K562 (cell line): ENCODE data around the gene CTDNEP1. TPM values are rescaled to one million over a fixed set of nuclear protein-coding genes. Genes with fewer than 3 reads are reported as not detected.
A peak's percentile ranks its signal among the peaks of the same experiment; 100 is the strongest.

ENCODE experiments used
- ATAC-seq: fragments of 200-7000 bp; cut with Tn5 transposase; 3 replicates; pipeline ENCODE4 v1.9.1; 2020; ENCODE audit warnings: moderate library complexity
- BruUV-seq: library from RNA; stranded (reverse); fragments of 400-500 nt; replicated peaks from 2 replicates; lab custom pipeline; 2021; lab: Mats Ljungman, UMichigan
- CTCF ChIA-PET: fragments of 300-600 bp; formaldehyde crosslinking; extraction: SDS; loops from one replicate; lab custom pipeline; 2021; ENCODE audit warnings: low intra/inter-chr PET ratio; lab: Yijun Ruan, JAX
- POLR2A ChIA-PET: fragments of 300-600, 350-650 bp; sonication (Branson Sonifier 250); formaldehyde crosslinking; extraction: SDS; loops from one replicate; lab custom pipeline; 2021; ENCODE audit warnings: antibody characterized with exemption, inconsistent platforms; lab: Yijun Ruan, JAX
- DNase-seq, 4 experiments: peaks; one replicate each; pipeline versions ENCODE4 v3.0.0 to v3.0.0-alpha.2; 2011 to 2018; ENCODE audit warnings: low spot score in 3 of 4, mixed read lengths in 3 of 4; ENCODE audit errors: extremely low read depth in 1 of 4
- FAIRE-seq: peaks from 2 replicates; lab custom pipeline; 2011; peaks lifted over from hg19 to GRCh38; lab: Jason Lieb, UNC
- H2AFZ ChIP-seq: 2 replicates; pipeline ENCODE4 v1.6.0; 2011; ENCODE audit warnings: low read depth, low read length, control low read depth, inconsistent platforms
- H3K27ac ChIP-seq: fragments of 200-600 bp; 3 replicates; pipeline ENCODE4 v1.8.0; 2011; ENCODE audit warnings: low read depth, mild to moderate bottlenecking, control low read depth, inconsistent platforms, low read length, moderate library complexity, mixed read lengths; ENCODE audit errors: extremely low read depth
- H3K27me3 ChIP-seq, 2 experiments: fragments of 300-600 bp in 1 of 2; 2 replicates in 1 of 2; 3 replicates in 1 of 2; pipeline versions ENCODE4 v1.6.0 to v1.8.0; 2011; ENCODE audit warnings: inconsistent platforms in 2 of 2, low read length in 2 of 2, mild to moderate bottlenecking in 1 of 2, mixed read lengths in 1 of 2, moderate library complexity in 1 of 2; ENCODE audit not compliant: control insufficient read depth in 2 of 2, insufficient read depth in 2 of 2
- H3K36me3 ChIP-seq: fragments of 300-600 bp; 3 replicates; pipeline ENCODE4 v1.8.0; 2011; ENCODE audit warnings: mild to moderate bottlenecking, low read length, inconsistent platforms; ENCODE audit not compliant: control insufficient read depth, insufficient read depth
- H3K4me1 ChIP-seq, 2 experiments: fragments of 200-600 bp in 1 of 2; replicated peaks in 1 of 2; 2 replicates in 1 of 2; 3 replicates in 1 of 2; pipeline versions ENCODE4 v1.5.1 to v1.8.0; 2011; ENCODE audit warnings: inconsistent platforms in 2 of 2, low read length in 2 of 2, mild to moderate bottlenecking in 1 of 2, mixed read lengths in 1 of 2, moderate library complexity in 1 of 2; ENCODE audit not compliant: control insufficient read depth in 2 of 2, insufficient read depth in 2 of 2
- H3K4me2 ChIP-seq: 2 replicates; pipeline ENCODE4 v1.6.1; 2011; ENCODE audit warnings: low read length, control low read depth, inconsistent platforms, mixed read lengths; ENCODE audit not compliant: insufficient read depth
- H3K4me3 ChIP-seq: fragments of 200-600 bp; sonication (generic), shearing (Covaris generic); 2 replicates; pipeline ENCODE4 v1.5.1; 2016; ENCODE audit warnings: control low read depth, inconsistent platforms
- H3K79me2 ChIP-seq: fragments of 200-600 bp; 3 replicates; pipeline ENCODE4 v1.8.0; 2011; ENCODE audit warnings: low read length, inconsistent platforms; ENCODE audit not compliant: control insufficient read depth, insufficient read depth
- H3K9ac ChIP-seq, 2 experiments: 2 replicates each; pipeline versions ENCODE4 v1.6.0 to v1.6.1; 2011; ENCODE audit warnings: low read depth in 2 of 2, low read length in 2 of 2, control low read depth in 1 of 2, inconsistent platforms in 1 of 2, mild to moderate bottlenecking in 1 of 2, mixed read lengths in 1 of 2; ENCODE audit not compliant: insufficient read depth in 1 of 2
- H3K9me1 ChIP-seq: one replicate; pipeline ENCODE4 v1.6.0; 2011; ENCODE audit warnings: inconsistent platforms, mild to moderate bottlenecking, low read length, moderate library complexity; ENCODE audit not compliant: control insufficient read depth, insufficient read depth
- H3K9me3 ChIP-seq: replicated peaks from 2 replicates; pipeline ENCODE4 v1.5.1; 2011; ENCODE audit warnings: low read depth, low read length, inconsistent platforms; ENCODE audit not compliant: control insufficient read depth, insufficient read depth
- H4K20me1 ChIP-seq: replicated peaks from 2 replicates; pipeline ENCODE4 v1.6.1; 2011; ENCODE audit warnings: low read length, inconsistent platforms, mixed read lengths; ENCODE audit not compliant: control insufficient read depth, insufficient read depth
- CBFA2T3 ChIP-seq: fragments of 450-650 bp; IDR thresholded peaks from 2 replicates; pipeline ENCODE4 v1.6.1; 2017
- CLOCK ChIP-seq: fragments of 250-450 bp; sonication (Bioruptor Pico); IDR thresholded peaks from 2 replicates; pipeline ENCODE4 v1.4.0; 2020; ENCODE audit warnings: mild to moderate bottlenecking, moderate library complexity, borderline replicate concordance
- ELF2 ChIP-seq: fragments of 250-450 bp; sonication (Bioruptor Pico); IDR thresholded peaks from 2 replicates; pipeline ENCODE4 v1.5.0; 2021; ENCODE audit warnings: mild to moderate bottlenecking
- TRIM24 ChIP-seq, 2 experiments: fragments of 450-650 bp; IDR thresholded peaks; 2 replicates each; pipeline ENCODE4 v1.6.1; 2016
- TRIM25 ChIP-seq: fragments of 450-650 bp; IDR thresholded peaks from 2 replicates; pipeline ENCODE4 v1.7.0; 2016; ENCODE audit warnings: borderline replicate concordance
- ZNF507 ChIP-seq: conservative IDR thresholded peaks from 2 replicates; pipeline ENCODE4 v1.6.1; 2017; ENCODE audit warnings: missing genetic modification characterization, missing compliant biosample characterization
- ZNF764 ChIP-seq: fragments of 250-450 bp; sonication (Bioruptor Pico); IDR thresholded peaks from 2 replicates; pipeline ENCODE4 v1.4.0; 2020; ENCODE audit warnings: low read depth, mild to moderate bottlenecking, moderate library complexity
- WGBS: fragments of 100-300 bp; shearing (Covaris generic); methylation state at CpG from one replicate; pipeline ENCODE4 v1.1.6; 2016; ENCODE audit warnings: low coverage, mixed read lengths; ENCODE audit not compliant: insufficient coverage; ENCODE audit errors: missing lambda C conversion rate; 5-methylcytosine and 5-hydroxymethylcytosine counted together
- in situ Hi-C: fragments of 300-500 bp; cut with MboI; formaldehyde crosslinking; loops from 4 replicates; pipeline ENCODE4 v1.15.0; 2018; ENCODE audit warnings: inconsistent platforms, mixed read lengths
- intact Hi-C: fragments of 100-400 bp; cut with micrococcal nuclease; formaldehyde crosslinking; loops from 2 replicates; pipeline ENCODE4 v1.14.2; 2022
- polyA plus RNA-seq, 8 experiments: library from polyadenylated mRNA; depleted of rRNA in 4 of 8; stranded (reverse) in 5 of 8; unstranded in 3 of 8; fragments of >200 nt; fragmentation: Nextera tagmentation in 2 of 8; fragmentation: Illumina TruSeq in 1 of 8; extraction: Ambion mirVana in 2 of 8; extraction: Trizol in 1 of 8; gene quantifications; 2 replicates each; pipeline versions ENCODE4 v1.2.1 to v1.2.3, GENCODE V29; 2011 to 2014; ENCODE audit warnings: inconsistent platforms in 1 of 8, missing spikeins in 1 of 8
- total RNA-seq, 7 experiments: library from RNA; depleted of rRNA in 6 of 7; stranded (reverse); fragments of >200 nt in 6 of 7; fragmentation: Illumina TruSeq in 2 of 7; extraction: Trizol in 2 of 7; gene quantifications; 2 replicates each; pipeline versions ENCODE4 v1.2.1 to v1.2.3, GENCODE V29; 2011 to 2021; ENCODE audit warnings: low replicate concordance in 1 of 7

The CTDNEP1 gene
- total and polyA plus RNA-seq, 9 of the 15 experiments (the other 6 are each of a cell fraction or from before 2014, with no cell fraction given): 10.7 to 150 (median 28.5) TPM

- TF ChIP-seq CLOCK (CRISPR knock-in tag): no peak
Measured at GRCh38 chr17:7296189-7296861, 44.8 kb upstream of the CTDNEP1 start (continued).

- ChIA-PET POLR2A (interaction anchor here (0.7 to 1.6 kb wide), 4 partner anchors 10 to 246 kb away, joined by 3 to 13 read pairs (median 4); partner anchors contain the start of gene PHF23), CTCF (interaction anchor here (2.5 kb wide), 1 partner anchor 15 kb away, joined by 19 read pairs; the partner anchor contains the start of gene SLC2A4)
- Histone ChIP-seq H3K4me3 (no peak overlapping the region), H3K27me3 (no peaks in the 10 kb centered on the region), H3K4me1 (peaks cover 17 to 42% of the 10 kb centered on the region in 2 experiments), H3K9ac (no peak overlapping the region), H2AFZ (peak overlapping the region; percentile 83), H3K9me3 (no peaks in the 10 kb centered on the region), H4K20me1 (no peaks in the 10 kb centered on the region), H3K27ac (no peak overlapping the region), H3K79me2 (no peaks in the 10 kb centered on the region), H3K36me3 (no peaks in the 10 kb centered on the region), H3K4me2 (no peak overlapping the region), H3K9me1 (no peaks in the 10 kb centered on the region)
- ATAC-seq: no peak
- DNase-seq: no peak
- no TSS peak for BruUV-seq
- in situ Hi-C loops (no loop called here), intact Hi-C loops (loop anchor here (1.0 to 5.0 kb wide), 2 partner anchors 15 to 243 kb away; no protein-coding TSS in a partner anchor)
- FAIRE-seq: peak; percentile 65
- 88% methylated on average over 15 of the region's 42 CpGs for WGBS
- TF ChIP-seq ZNF764 (CRISPR knock-in tag): no peak
- no peak for TF ChIP-seq ELF2 (CRISPR knock-in tag)
- no peak for TF ChIP-seq CBFA2T3
- no peak for TF ChIP-seq TRIM25
- TF ChIP-seq TRIM24 (IDR thresholded peaks at IDR 0.05): no peak
- TF ChIP-seq ZNF507: no peak
Measured at GRCh38 chr17:7295230-7296180, 44.0 kb upstream of the CTDNEP1 start.
